Loucy (cell line): ENCODE data around the gene BAIAP3.

Source experiments
- H2AFZ ChIP-seq: fragments of 200-600 bp; sonication (generic); 2 replicates; pipeline ENCODE4 v1.6.0; 2016; ENCODE audit warnings: antibody characterized with exemption, mild to moderate bottlenecking, low read length, moderate library complexity
- H3F3A ChIP-seq: fragments of 200-600 bp; 2 replicates; pipeline ENCODE4 v1.6.0; 2016; ENCODE audit warnings: antibody characterized with exemption, low read depth, mild to moderate bottlenecking
- H3K27me3 ChIP-seq: fragments of 200-600 bp; sonication (generic); 2 replicates; pipeline ENCODE4 v1.6.1; 2014; ENCODE audit warnings: low read length, mild to moderate bottlenecking; ENCODE audit not compliant: insufficient read depth, poor library complexity, severe bottlenecking
- H3K36me3 ChIP-seq: fragments of 200-600 bp; sonication (generic); 2 replicates; pipeline ENCODE4 v1.6.1; 2016; ENCODE audit warnings: low read length; ENCODE audit not compliant: insufficient read depth
- H3K4me1 ChIP-seq: fragments of 200-600 bp; sonication (generic); 2 replicates; pipeline ENCODE4 v1.5.1; 2014; ENCODE audit warnings: low read length, mild to moderate bottlenecking; ENCODE audit not compliant: insufficient read depth, poor library complexity, severe bottlenecking
- H3K4me2 ChIP-seq: fragments of 200-600 bp; sonication (generic); 2 replicates; pipeline ENCODE4 v1.6.0; 2014; ENCODE audit warnings: antibody characterized with exemption, low read length, low read depth, mild to moderate bottlenecking; ENCODE audit not compliant: poor library complexity, severe bottlenecking
- H3K4me3 ChIP-seq: fragments of 200-600 bp; sonication (generic); 2 replicates; pipeline ENCODE4 v1.5.1; 2014; ENCODE audit warnings: low read length, mild to moderate bottlenecking, mixed read lengths; ENCODE audit not compliant: poor library complexity, severe bottlenecking
- H3K79me2 ChIP-seq: fragments of 200-600 bp; sonication (generic); 2 replicates; pipeline ENCODE4 v1.6.1; 2014; ENCODE audit warnings: low read length; ENCODE audit not compliant: insufficient read depth
- H3K9ac ChIP-seq: fragments of 200-600 bp; sonication (generic); 2 replicates; pipeline ENCODE4 v1.6.0; 2014; ENCODE audit warnings: mild to moderate bottlenecking, low read depth, low read length, moderate library complexity; ENCODE audit not compliant: poor library complexity, severe bottlenecking
- H3K9me2 ChIP-seq: fragments of 200-600 bp; sonication (generic); replicated peaks from 2 replicates; pipeline ENCODE4 v1.6.1; 2016; ENCODE audit warnings: low read depth, low read length, mixed read lengths
- H3K9me3 ChIP-seq: fragments of 200-600 bp; sonication (generic); 2 replicates; pipeline ENCODE4 v1.6.1; 2014; ENCODE audit warnings: mild to moderate bottlenecking, antibody characterized with exemption, low read length, low read depth; ENCODE audit not compliant: insufficient read depth
- H4K20me1 ChIP-seq: fragments of 200-600 bp; sonication (generic); 2 replicates; pipeline ENCODE4 v1.6.0; 2014; ENCODE audit warnings: antibody characterized with exemption, low read length, mild to moderate bottlenecking; ENCODE audit not compliant: insufficient read depth, poor library complexity, severe bottlenecking
- EZH2phosphoT487 ChIP-seq: fragments of 200-600 bp; IDR thresholded peaks from 2 replicates; pipeline ENCODE4 v1.6.1; 2018; ENCODE audit warnings: antibody characterized with exemption, mild to moderate bottlenecking, moderate library complexity, borderline replicate concordance
- TF ChIP-seq, protein P1 (sequence below): fragments of 200-600 bp; sonication (generic); conservative IDR thresholded peaks from 2 replicates; pipeline ENCODE4 v1.5.1; 2014; ENCODE audit warnings: mild to moderate bottlenecking, antibody characterized with exemption, low read length

BAIAP3 gene

DNA sequence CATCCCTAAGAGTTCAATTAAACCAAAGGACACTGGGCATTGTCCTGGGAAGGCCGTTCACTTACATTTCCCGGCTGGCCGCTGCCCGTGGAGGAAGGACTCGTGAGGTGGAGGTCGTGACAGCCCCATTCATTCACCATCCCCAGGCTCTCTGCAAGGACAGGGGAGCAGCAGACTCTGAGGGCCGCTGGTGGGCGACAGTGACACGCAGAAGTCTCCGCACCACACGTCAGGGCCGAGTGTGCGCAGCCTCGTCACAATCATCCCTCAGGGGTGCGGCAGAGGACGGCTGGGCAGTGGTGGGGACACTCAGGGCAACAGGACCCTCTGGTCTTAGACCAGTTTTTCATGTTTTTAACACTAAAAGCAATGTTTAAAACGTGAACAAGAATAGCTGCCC, 59.4 kb downstream of the BAIAP3 start:
- no peaks in the 10 kb centered on the region for H3K36me3 ChIP-seq
- H3K79me2 ChIP-seq: no peaks in the 10 kb centered on the region
- no peak for TF ChIP-seq EZH2phosphoT487
- TF ChIP-seq, protein P1, sequence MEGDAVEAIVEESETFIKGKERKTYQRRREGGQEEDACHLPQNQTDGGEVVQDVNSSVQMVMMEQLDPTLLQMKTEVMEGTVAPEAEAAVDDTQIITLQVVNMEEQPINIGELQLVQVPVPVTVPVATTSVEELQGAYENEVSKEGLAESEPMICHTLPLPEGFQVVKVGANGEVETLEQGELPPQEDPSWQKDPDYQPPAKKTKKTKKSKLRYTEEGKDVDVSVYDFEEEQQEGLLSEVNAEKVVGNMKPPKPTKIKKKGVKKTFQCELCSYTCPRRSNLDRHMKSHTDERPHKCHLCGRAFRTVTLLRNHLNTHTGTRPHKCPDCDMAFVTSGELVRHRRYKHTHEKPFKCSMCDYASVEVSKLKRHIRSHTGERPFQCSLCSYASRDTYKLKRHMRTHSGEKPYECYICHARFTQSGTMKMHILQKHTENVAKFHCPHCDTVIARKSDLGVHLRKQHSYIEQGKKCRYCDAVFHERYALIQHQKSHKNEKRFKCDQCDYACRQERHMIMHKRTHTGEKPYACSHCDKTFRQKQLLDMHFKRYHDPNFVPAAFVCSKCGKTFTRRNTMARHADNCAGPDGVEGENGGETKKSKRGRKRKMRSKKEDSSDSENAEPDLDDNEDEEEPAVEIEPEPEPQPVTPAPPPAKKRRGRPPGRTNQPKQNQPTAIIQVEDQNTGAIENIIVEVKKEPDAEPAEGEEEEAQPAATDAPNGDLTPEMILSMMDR: no peak
- H4K20me1 ChIP-seq: no peaks in the 10 kb centered on the region
- H3K9ac ChIP-seq: no peak overlapping the region
- no peaks in the 10 kb centered on the region for H3K27me3 ChIP-seq
- H3K9me2 ChIP-seq: no peaks in the 10 kb centered on the region
- no peak overlapping the region for H3K4me2 ChIP-seq
- H3F3A ChIP-seq: no peaks in the 10 kb centered on the region
- H2AFZ ChIP-seq: no peak overlapping the region
- H3K4me3 ChIP-seq: no peak overlapping the region
- no peaks in the 10 kb centered on the region for H3K9me3 ChIP-seq
- no peaks in the 10 kb centered on the region for H3K4me1 ChIP-seq

DNA sequence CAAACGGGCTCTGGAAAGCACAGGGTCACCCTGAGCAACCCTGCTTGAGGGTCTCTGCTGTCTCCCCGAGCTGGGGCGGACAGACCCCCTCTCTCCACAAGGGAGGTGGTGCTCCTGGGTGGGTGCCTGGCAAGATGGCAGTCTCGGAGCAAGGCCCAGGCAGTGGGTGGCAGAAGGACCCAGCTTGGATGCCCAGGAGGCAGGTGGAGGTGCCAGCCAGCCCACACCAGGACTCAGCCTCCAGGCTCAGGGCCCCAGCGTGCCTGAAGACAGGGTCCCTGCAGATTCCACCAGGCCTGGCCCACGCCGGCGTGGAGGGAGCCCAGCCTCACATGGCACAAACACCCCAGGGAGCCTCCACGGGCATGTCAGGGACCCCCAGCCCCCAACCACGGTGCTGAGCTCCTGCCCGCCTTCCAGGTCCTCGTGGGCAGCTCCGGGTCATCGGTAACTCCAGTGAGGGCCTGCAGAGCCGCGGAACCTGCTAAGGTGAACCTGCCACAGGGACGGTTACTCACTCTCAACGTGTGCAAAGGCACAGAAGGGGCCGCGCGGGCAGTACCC, 60.2 kb downstream of the BAIAP3 start:
- no peak overlapping the region for H3K9ac ChIP-seq
- H3K27me3 ChIP-seq: no peaks in the 10 kb centered on the region
- H4K20me1 ChIP-seq: no peaks in the 10 kb centered on the region
- no peak for TF ChIP-seq EZH2phosphoT487
- TF ChIP-seq, protein P1: no peak
- no peak overlapping the region for H2AFZ ChIP-seq
- no peaks in the 10 kb centered on the region for H3K36me3 ChIP-seq
- H3K4me1 ChIP-seq: no peaks in the 10 kb centered on the region
- H3K4me2 ChIP-seq: no peak overlapping the region
- no peak overlapping the region for H3K4me3 ChIP-seq
- H3K9me2 ChIP-seq: no peaks in the 10 kb centered on the region
- no peaks in the 10 kb centered on the region for H3K79me2 ChIP-seq
- H3K9me3 ChIP-seq: no peaks in the 10 kb centered on the region
- no peaks in the 10 kb centered on the region for H3F3A ChIP-seq

DNA sequence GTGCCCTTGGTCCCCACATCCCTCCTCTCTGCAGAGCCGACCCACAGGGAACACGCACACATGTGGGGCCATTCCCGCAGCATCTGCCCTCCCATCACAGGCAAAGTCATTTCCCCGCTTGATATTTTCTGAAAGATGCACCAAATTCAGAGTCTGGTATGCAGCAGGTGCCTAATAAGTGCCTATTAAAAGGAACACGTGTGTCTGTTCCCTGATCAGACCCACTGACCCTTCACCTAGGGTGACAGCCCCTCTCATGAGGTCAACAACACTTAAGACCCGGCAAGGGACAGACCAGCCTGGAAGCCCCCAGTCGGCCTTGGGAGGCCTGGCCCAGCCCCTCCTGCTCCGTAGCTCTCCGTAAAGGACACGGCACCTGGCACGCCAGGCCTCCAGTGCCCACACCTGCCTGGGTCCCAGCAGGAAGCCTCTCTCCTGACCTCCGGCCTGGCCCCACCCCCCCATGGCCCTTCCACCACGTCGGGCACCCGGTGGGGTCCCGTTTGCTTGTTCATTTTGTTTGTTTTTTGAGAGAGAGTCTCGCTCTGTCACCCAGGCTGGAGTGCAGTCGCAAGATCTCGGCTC, 61.0 kb downstream of the BAIAP3 start:
- Histone ChIP-seq H3K4me2 (no peak overlapping the region), H3K4me1 (no peaks in the 10 kb centered on the region), H3F3A (no peaks in the 10 kb centered on the region), H3K36me3 (no peaks in the 10 kb centered on the region), H3K4me3 (no peak overlapping the region), H3K79me2 (no peaks in the 10 kb centered on the region), H3K9me3 (no peaks in the 10 kb centered on the region), H2AFZ (no peak overlapping the region), H3K27me3 (no peaks in the 10 kb centered on the region), H4K20me1 (no peaks in the 10 kb centered on the region), H3K9me2 (no peaks in the 10 kb centered on the region), H3K9ac (no peak overlapping the region)
- TF ChIP-seq EZH2phosphoT487: no peak
- TF ChIP-seq, protein P1: no peak
